HG03460 (cell line): ENCODE measurements around the gene SZT2.
"Not testable (repeated sequence)": the region's sequence is repeated elsewhere in the genome, so short reads cannot be mapped to it uniquely, and the experiment has no call there.

ENCODE experiments used
- ATAC-seq: cut with Tn5 transposase; IDR thresholded peaks from one replicate; pipeline ENCODE4 v1.9.1; 2021; ENCODE audit not compliant: unreplicated experiment

SZT2 gene

GRCh38 chr1:43482215-43482614 is 92.5 kb downstream of the SZT2 start:
- no peak for ATAC-seq

GRCh38 chr1:43484367-43484766 is 94.7 kb downstream of the SZT2 start:
- no peak for ATAC-seq

GRCh38 chr1:43488165-43488564 is 98.5 kb downstream of the SZT2 start:
- ATAC-seq: no peak

DNA sequence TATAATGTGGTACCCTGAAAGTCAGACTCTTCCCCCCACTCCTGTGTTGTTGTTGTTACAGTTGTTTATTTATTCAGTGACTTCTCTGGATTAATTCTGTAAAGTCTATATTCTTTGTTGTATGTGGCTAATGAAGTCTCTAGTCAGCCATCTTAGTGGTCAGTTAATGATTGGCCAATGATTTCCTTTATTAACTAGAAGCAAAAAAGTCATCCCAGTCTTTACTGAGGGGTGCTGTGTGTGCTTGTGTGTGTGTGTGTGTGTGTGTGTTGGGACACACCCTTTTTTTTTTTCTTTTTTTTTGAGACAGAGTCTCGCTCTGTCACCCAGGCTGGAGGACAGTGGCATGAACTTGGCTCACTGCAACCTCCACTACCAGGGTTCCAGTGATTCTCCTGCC is 101.4 kb downstream of the SZT2 start:
- ATAC-seq: no peak

DNA sequence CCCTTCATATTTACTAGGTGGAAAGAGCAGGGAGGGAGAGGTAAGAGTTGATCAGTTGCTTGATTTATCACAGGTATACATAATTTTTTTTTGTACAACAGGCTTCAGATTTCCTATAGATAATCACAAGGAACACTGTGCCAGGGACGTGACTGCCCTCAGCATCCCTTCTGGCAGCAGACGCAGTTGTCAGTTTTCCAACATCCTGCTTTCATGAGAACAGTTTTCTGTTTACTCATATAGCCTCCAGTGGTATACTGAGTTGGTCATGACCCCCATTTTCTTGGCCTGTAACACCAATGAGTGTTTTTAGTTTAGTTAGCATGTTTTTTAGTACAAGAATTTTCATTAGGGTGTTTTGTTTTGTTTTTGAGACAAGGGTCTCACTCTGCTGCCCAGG is 103.1 kb downstream of the SZT2 start:
- ATAC-seq: no peak

DNA sequence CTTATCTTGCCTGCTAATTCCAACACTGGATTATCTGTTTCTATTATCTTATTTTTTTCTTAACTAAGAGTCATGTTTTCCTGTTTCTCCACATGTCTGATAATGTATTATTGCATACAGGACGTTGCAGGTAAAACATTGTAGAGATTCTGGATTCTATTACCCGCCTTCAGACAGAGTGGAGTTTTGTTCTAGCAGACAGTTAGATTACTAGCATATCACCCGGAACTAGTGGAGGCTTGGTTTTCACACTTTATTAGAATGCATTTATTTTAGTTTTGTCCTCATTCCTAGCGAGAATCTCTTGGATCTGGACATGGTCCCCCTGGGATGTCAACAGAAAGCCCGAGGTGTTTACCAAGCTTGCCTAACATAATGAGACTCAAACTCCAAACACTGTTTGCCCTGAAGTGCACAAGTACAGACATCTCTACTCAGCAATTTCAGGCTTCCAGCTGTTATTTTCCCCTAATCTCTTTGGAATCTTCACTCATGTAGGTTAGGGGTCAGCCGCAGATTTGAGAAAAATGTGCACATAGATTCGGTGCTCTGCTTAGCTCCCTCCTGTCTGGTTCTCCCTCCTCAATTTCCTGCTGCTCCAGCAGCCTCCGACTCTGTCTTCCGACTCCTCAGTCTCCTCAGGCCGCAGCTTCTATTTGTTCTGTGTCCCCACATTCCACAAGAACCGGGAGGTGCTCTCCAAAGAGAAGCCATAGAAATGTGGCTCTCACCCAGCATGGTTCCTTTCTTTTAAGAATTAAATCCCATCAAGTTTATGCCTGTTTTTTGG is 104.2 kb downstream of the SZT2 start:
- no peak for ATAC-seq

GRCh38 chr1:43495204-43495603 is 105.5 kb downstream of the SZT2 start:
- ATAC-seq: no peak

DNA sequence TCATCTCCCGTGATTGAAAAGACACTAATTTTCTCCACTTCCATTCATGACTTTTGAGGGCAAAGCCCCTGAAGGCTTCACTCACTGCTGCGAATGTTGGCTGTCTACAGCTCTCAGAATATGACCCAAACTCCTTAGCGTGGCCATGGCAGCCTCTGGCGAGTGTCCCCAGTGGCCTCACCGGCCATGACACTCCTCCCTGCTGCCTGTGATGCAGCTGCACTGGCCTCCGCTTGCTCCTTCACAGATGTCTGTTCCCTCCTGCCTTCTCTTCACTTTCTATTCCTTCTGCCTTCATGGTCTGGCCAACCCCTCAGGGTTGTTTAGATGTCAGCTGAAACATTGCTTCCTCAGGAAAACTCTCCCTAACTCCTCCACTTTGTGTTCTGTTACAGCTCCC is 110.2 kb downstream of the SZT2 start:
- no peak for ATAC-seq

DNA sequence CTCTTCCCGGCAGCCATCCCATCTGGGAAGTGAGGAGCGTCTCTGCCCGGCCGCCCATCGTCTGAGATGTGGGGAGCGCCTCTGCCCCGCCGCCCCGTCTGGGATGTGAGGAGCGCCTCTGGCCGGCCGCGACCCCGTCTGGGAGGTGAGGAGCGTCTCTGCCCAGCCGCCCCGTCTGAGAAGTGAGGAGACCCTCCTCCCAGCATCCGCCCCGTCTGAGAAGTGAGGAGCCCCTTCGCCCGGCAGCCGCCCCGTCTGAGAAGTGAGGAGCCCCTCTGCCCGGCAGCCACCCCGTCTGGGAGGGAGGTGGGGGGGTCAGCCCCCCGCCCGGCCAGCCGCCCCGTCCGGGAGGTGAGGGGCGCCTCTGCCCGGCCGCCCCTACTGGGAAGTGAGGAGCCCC is 112.1 kb downstream of the SZT2 start:
- not testable (repeated sequence) for ATAC-seq

DNA sequence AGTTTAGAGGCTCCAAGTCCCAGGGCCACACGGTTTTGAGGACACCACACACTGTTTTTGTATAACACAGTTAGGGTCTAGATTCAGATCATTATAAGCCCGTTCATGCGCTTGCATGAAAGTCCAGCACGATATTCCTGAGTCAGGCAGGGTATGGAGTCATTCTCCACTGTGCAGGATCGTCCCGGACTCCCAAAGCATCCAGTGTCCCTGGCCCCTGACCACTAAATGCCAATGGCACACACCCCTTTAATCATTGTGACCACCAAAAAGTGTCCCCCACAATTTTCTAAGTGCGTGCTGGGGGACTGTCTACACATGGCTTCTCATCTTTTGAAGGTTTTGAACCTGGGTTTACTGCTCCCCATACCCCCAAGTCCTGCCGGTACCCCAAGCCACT is 113.8 kb downstream of the SZT2 start:
- no peak for ATAC-seq
